ENCODE data around the gene AMH. TPM values are rescaled to one million over a fixed set of nuclear protein-coding genes. Genes with fewer than 3 reads are reported as not detected.

The AMH gene
- polyA plus RNA-seq, 2 of the 4 experiments (the other 2 are of a cell fraction) = 3.0 to 12.0 TPM

GRCh38 chr19:2248136-2249009, 750 bp upstream of the AMH start (continued):
- TF ChIP-seq CTCF (IDR thresholded peaks at IDR 0.05) = no peak
- no peak for TF ChIP-seq JUNB (IDR thresholded peaks at IDR 0.05)
- no peak for TF ChIP-seq CBX8 (IDR thresholded peaks at IDR 0.05)
- TF ChIP-seq NR3C1 (IDR thresholded peaks at IDR 0.05) = no peak
- TF ChIP-seq MYC (IDR thresholded peaks at IDR 0.05; ENCODE audit: borderline replicate concordance, low read length) = no peak
- no peak for TF ChIP-seq ZNF302 (CRISPR knock-in tag; IDR thresholded peaks at IDR 0.05)
- no peak for TF ChIP-seq RARB (CRISPR knock-in tag; IDR thresholded peaks at IDR 0.05)
- TF ChIP-seq PHF8 (IDR thresholded peaks at IDR 0.05; ENCODE audit: borderline replicate concordance, low read depth) = no peak
- no peak for TF ChIP-seq SMC3 (IDR thresholded peaks at IDR 0.05)

DNA sequence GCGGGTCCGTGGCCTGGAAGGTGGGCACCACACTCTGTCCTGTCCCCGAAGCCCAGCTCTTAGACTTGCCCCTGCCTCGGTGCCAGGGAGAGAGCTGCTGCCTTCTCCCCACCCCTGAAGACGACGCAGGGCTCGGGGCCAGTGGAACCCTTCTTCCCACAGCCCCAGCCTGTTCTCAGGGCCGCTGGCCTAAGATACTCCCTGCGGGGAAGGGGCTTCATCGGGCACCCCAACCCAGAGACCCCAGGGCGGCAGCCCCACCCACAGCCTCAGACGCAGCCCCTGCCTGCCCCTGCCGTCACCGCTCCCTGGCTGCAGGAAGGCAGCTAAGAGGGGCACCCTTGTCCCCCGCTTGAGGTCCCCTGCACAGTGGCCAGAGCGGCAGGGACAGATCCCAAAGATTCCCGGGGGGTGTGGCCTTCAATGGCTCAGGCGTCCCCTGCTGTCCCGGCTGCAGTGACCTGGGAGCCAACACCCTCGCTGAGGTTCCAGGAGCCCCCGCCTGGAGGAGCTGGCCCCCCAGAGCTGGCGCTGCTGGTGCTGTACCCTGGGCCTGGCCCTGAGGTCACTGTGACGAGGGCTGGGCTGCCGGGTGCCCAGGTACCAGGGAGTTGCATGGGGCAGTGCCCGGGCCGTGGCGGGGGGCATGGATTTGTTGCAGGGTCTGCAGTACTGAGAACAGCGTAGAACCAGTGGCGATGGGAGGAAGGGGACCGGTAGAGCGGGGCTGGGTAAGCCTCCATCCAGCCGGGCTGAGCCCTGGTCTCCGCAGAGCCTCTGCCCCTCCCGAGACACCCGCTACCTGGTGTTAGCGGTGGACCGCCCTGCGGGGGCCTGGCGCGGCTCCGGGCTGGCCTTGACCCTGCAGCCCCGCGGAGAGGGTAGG, 1.0 kb downstream of the AMH start:
- CTCF ChIA-PET = interaction anchor here (1.6 to 1.9 kb wide), 3 partner anchors 10 to 386 kb away, joined by 3 to 5 read pairs (median 5); no protein-coding TSS in a partner anchor
- TF ChIP-seq PHF8 (IDR thresholded peaks at IDR 0.05; ENCODE audit: borderline replicate concordance, low read depth) = no peak
- TF ChIP-seq, protein P1, sequence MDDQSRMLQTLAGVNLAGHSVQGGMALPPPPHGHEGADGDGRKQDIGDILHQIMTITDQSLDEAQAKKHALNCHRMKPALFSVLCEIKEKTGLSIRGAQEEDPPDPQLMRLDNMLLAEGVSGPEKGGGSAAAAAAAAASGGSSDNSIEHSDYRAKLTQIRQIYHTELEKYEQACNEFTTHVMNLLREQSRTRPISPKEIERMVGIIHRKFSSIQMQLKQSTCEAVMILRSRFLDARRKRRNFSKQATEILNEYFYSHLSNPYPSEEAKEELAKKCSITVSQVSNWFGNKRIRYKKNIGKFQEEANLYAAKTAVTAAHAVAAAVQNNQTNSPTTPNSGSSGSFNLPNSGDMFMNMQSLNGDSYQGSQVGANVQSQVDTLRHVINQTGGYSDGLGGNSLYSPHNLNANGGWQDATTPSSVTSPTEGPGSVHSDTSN (IDR thresholded peaks at IDR 0.05) = peak; percentile 21; the same call in 1 of the 2 replicates
- TF ChIP-seq, protein P2, sequence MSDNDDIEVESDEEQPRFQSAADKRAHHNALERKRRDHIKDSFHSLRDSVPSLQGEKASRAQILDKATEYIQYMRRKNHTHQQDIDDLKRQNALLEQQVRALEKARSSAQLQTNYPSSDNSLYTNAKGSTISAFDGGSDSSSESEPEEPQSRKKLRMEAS (IDR thresholded peaks at IDR 0.05) = no peak
- no peak for FAIRE-seq
- POLR2A ChIA-PET = no interaction called here
- Histone ChIP-seq H3K4me3 (no peak overlapping the region), H3K27ac (no peak overlapping the region), H3K4me2 (no peak overlapping the region), H3K4me1 (peaks cover 14% of the 10 kb centered on the region), H3K9me3 (no peaks in the 10 kb centered on the region)
- 92% methylated on average over 18 of the region's 43 CpGs for WGBS (ENCODE audit: missing lambda C conversion rate)
- no peak for DNase-seq (ENCODE audit: low read depth in 1 of 2, low spot score in 1 of 2)
- peak in 1 of 2 experiments; percentile 10; a peak in 3 of 6 replicates for ATAC-seq

DNA sequence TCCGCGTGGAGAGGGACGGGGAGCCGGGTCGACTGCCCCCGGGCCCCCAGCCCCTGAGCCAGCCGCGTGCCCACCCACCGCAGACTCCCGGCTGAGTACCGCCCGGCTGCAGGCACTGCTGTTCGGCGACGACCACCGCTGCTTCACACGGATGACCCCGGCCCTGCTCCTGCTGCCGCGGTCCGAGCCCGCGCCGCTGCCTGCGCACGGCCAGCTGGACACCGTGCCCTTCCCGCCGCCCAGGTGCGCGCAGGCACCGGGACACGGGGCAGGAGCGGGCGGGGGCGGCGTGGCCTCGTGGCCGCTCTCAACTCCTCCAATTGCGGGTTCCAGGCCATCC, 1.6 kb downstream of the AMH start:
- CTCF ChIA-PET = no interaction called here
- no peak overlapping the region for H3K4me2 ChIP-seq
- 100% methylated on average over 3 of the region's 40 CpGs for WGBS (ENCODE audit: missing lambda C conversion rate)
- DNase-seq (ENCODE audit: low read depth in 1 of 2, low spot score in 1 of 2) = no peak
- POLR2A ChIA-PET = no interaction called here
- peaks cover 14% of the 10 kb centered on the region for H3K4me1 ChIP-seq
- FAIRE-seq = no peak
- H3K27ac ChIP-seq = no peak overlapping the region
- no peak overlapping the region for H3K4me3 ChIP-seq
- H3K9me3 ChIP-seq = no peaks in the 10 kb centered on the region
- no peak for ATAC-seq
- TF ChIP-seq RFX5 (IDR thresholded peaks at IDR 0.05) = no peak
- no peak for TF ChIP-seq RARB (CRISPR knock-in tag; IDR thresholded peaks at IDR 0.05)
- TF ChIP-seq TP53 (CRISPR knock-in tag; IDR thresholded peaks at IDR 0.05) = no peak
- TF ChIP-seq HOXB13 (CRISPR knock-in tag; IDR thresholded peaks at IDR 0.05; ENCODE audit: low read depth) = no peak
- no peak for TF ChIP-seq CBX2 (IDR thresholded peaks at IDR 0.05; ENCODE audit: borderline replicate concordance, low read depth)
- TF ChIP-seq KDM5A (IDR thresholded peaks at IDR 0.05) = no peak
- TF ChIP-seq CHD2 (IDR thresholded peaks at IDR 0.05; ENCODE audit: low read length, partially characterized antibody) = no peak
- TF ChIP-seq MYC (IDR thresholded peaks at IDR 0.05; ENCODE audit: borderline replicate concordance, low read length) = no peak
- no peak for TF ChIP-seq CBX8 (IDR thresholded peaks at IDR 0.05)
- no peak for TF ChIP-seq JUNB (IDR thresholded peaks at IDR 0.05)
- TF ChIP-seq HEYL (CRISPR knock-in tag; IDR thresholded peaks at IDR 0.05) = no peak
- no peak for TF ChIP-seq SMC3 (IDR thresholded peaks at IDR 0.05)
- TF ChIP-seq E2F6 (IDR thresholded peaks at IDR 0.05; ENCODE audit: borderline replicate concordance, low read depth) = no peak
- TF ChIP-seq MAFK (IDR thresholded peaks at IDR 0.05; ENCODE audit: partially characterized antibody) = no peak
- no peak for TF ChIP-seq FOSL2 (IDR thresholded peaks at IDR 0.05)
- no peak for TF ChIP-seq FOSL2 (CRISPR knock-in tag; IDR thresholded peaks at IDR 0.05)
- TF ChIP-seq, protein P1 (IDR thresholded peaks at IDR 0.05) = no peak
- no peak for TF ChIP-seq BCL3 (IDR thresholded peaks at IDR 0.05)

All from A549 (cell line).